Body of pancreas (tissue), 4 donors: Measurements from ENCODE around the gene ERBB3. TPM values are rescaled to one million over a fixed set of nuclear protein-coding genes. Genes with fewer than 3 reads are reported as not detected.

ENCODE experiments used
- ATAC-seq: fragments of 150-250 bp; one replicate; pipeline ENCODE4 v1.9.1; 2016
- DNase-seq, 4 donors: peaks; one replicate each; pipeline ENCODE4 v3.0.0-alpha.2; 2019
- H3K27ac ChIP-seq, 4 donors: fragments of 200-600 bp; sonication (generic); 1 replicate in 3 of 4; 2 replicates in 1 of 4; pipeline versions ENCODE4 v1.5.1 to v1.6.1; 2016 to 2019; ENCODE audit warnings: mild to moderate bottlenecking in 1 of 4, mixed read lengths in 1 of 4, moderate library complexity in 1 of 4
- H3K27me3 ChIP-seq, 2 donors: fragments of 200-600 bp; sonication (generic); one replicate each; pipeline ENCODE4 v1.6.0; 2016; ENCODE audit warnings: mild to moderate bottlenecking in 1 of 2
- H3K36me3 ChIP-seq, 2 donors: fragments of 200-600 bp; sonication (generic); replicated peaks in 1 of 2; 2 replicates each; pipeline ENCODE4 v1.5.1; 2016; ENCODE audit warnings: low read depth in 2 of 2; ENCODE audit not compliant: insufficient read depth in 1 of 2
- H3K4me1 ChIP-seq: fragments of 200-600 bp; sonication (generic); one replicate; pipeline ENCODE4 v1.6.0; 2016
- H3K4me3 ChIP-seq, 2 donors: fragments of 200-600 bp; sonication (generic); 1 replicate in 1 of 2; 2 replicates in 1 of 2; pipeline ENCODE4 v1.5.1; 2016 to 2019
- H3K9me3 ChIP-seq, 3 donors: fragments of 200-600 bp; sonication (generic); 1 replicate in 2 of 3; 2 replicates in 1 of 3; pipeline ENCODE4 v1.5.1; 2016
- CTCF ChIP-seq, 7 experiments: fragments of 450-650 bp in 4 of 7; fragments of 200-600 bp in 3 of 7; sonication (generic) in 3 of 7; IDR thresholded peaks; one replicate each; pipeline ENCODE4 v1.5.1; 2016 to 2019; ENCODE audit warnings: antibody characterized with exemption in 7 of 7
- POLR2A ChIP-seq, 3 donors: fragments of 450-650 bp; IDR thresholded peaks; one replicate each; pipeline ENCODE4 v1.6.1; 2016; ENCODE audit warnings: antibody characterized with exemption in 3 of 3, mild to moderate bottlenecking in 2 of 3
- WGBS, 2 donors: methylation state at CpG; one replicate each; pipeline ENCODE4 v1.1.5; 2017; 5-methylcytosine and 5-hydroxymethylcytosine counted together
- intact Hi-C: fragments of 100-400 bp; cut with DNase I; formaldehyde crosslinking; loops from one replicate; pipeline ENCODE4 v1.15.1; 2023
- total RNA-seq, 2 donors: library from RNA; depleted of rRNA; stranded (reverse); fragments of >200 nt; gene quantifications; one replicate each; pipeline ENCODE4 v1.1.0, GENCODE V29; 2016

The ERBB3 gene
- total RNA-seq, 2 donors from 2014 or later: 72.9 to 74.8 TPM

- WGBS, 2 donors: 19 to 27% methylated on average over 3 of the region's 3 CpGs
- no peaks in the 10 kb centered on the region for H3K27me3 ChIP-seq
- no peak overlapping the region for H3K4me3 ChIP-seq
- peaks cover 79% of the 10 kb centered on the region for H3K4me1 ChIP-seq
- peaks cover 0 to 4% of the 10 kb centered on the region in 2 donors for H3K36me3 ChIP-seq
- TF ChIP-seq POLR2A (IDR thresholded peaks at IDR 0.05) (no peak), CTCF (IDR thresholded peaks at IDR 0.05) (no peak)
- ATAC-seq: no peak
- peak overlapping the region; percentile 95 to 98 (median 98) for H3K27ac ChIP-seq
- no peak for DNase-seq
- no peaks in the 10 kb centered on the region for H3K9me3 ChIP-seq
- intact Hi-C loops: no loop called here
Observed at GRCh38 chr12:56082967-56083366, 3.0 kb downstream of the ERBB3 start.

- H3K4me3 ChIP-seq: no peak overlapping the region
- DNase-seq (peak; percentile 48 to 69 (median 56)), ATAC-seq (no peak)
- no peaks in the 10 kb centered on the region for H3K27me3 ChIP-seq
- WGBS, 2 donors: 70 to 75% methylated on average over 15 of the region's 15 CpGs
- intact Hi-C loops: no loop called here
- TF ChIP-seq CTCF (IDR thresholded peaks at IDR 0.05): peak in 6 of 7 experiments; percentile 16 to 42 (median 29)
- no peak for TF ChIP-seq POLR2A (IDR thresholded peaks at IDR 0.05)
- H3K9me3 ChIP-seq: no peaks in the 10 kb centered on the region
- H3K36me3 ChIP-seq: peaks cover 0 to 18% of the 10 kb centered on the region in 2 donors
- H3K27ac ChIP-seq: peak overlapping the region in 3 of 4 donors; percentile 9 to 53 (median 13)
- peaks cover 66% of the 10 kb centered on the region for H3K4me1 ChIP-seq
Observed at GRCh38 chr12:56084958-56085543, 5.1 kb downstream of the ERBB3 start.

GRCh38 chr12:56086096-56086495 is 6.1 kb downstream of the ERBB3 start:
- H3K4me1 ChIP-seq: peaks cover 64% of the 10 kb centered on the region

GRCh38 chr12:56086608-56087007 is 6.6 kb downstream of the ERBB3 start:
- H3K27ac ChIP-seq: peak overlapping the region; percentile 55 to 83 (median 76)
- peaks cover 0 to 18% of the 10 kb centered on the region in 2 donors for H3K36me3 ChIP-seq

More at GRCh38 chr12:56086096-56086495, 6.1 kb downstream of the ERBB3 start:
- peak overlapping the region; percentile 55 to 83 (median 76) for H3K27ac ChIP-seq
- H3K9me3 ChIP-seq: no peaks in the 10 kb centered on the region
- TF ChIP-seq POLR2A (IDR thresholded peaks at IDR 0.05): no peak
- TF ChIP-seq CTCF (IDR thresholded peaks at IDR 0.05): no peak
- ATAC-seq (peak; percentile 30), DNase-seq (peak; percentile 69 to 85 (median 78))
- no peaks in the 10 kb centered on the region for H3K27me3 ChIP-seq
- intact Hi-C loops: no loop called here
- peaks cover 0 to 18% of the 10 kb centered on the region in 2 donors for H3K36me3 ChIP-seq
- H3K4me3 ChIP-seq: no peak overlapping the region
- 55% methylated on average over 3 of the region's 3 CpGs for whole genome bisulfite sequencing, 2 donors

More at GRCh38 chr12:56086608-56087007, 6.6 kb downstream of the ERBB3 start:
- H3K27me3 ChIP-seq: no peaks in the 10 kb centered on the region
- H3K9me3 ChIP-seq: no peaks in the 10 kb centered on the region
- no peak for ATAC-seq
- H3K4me1 ChIP-seq: peaks cover 59% of the 10 kb centered on the region
- 66 to 74% methylated on average over 6 of the region's 6 CpGs for WGBS, 2 donors
- no peak for DNase-seq
- TF ChIP-seq POLR2A (IDR thresholded peaks at IDR 0.05): no peak
- TF ChIP-seq CTCF (IDR thresholded peaks at IDR 0.05): no peak
- intact Hi-C loops: no loop called here
- no peak overlapping the region for H3K4me3 ChIP-seq
